Activated T-helper 17 cell treated with anti-CD3 and anti-CD28 coated beads, Interleukin-2, amount 50 U/mL, for 72 hours (primary cell): ENCODE data around the gene SRSF4. TPM values are rescaled to one million over a fixed set of nuclear protein-coding genes. Genes with fewer than 3 reads are reported as not detected.

Experiments used
- ATAC-seq: fragments of 150-1000 bp; cut with Tn5 transposase; replicated peaks from 2 replicates; pipeline ENCODE4 v1.10.0; 2021; ENCODE audit warnings: mild to moderate bottlenecking, moderate library complexity
- H3K27ac Mint-ChIP-seq: one replicate; pipeline ENCODE4 v1.8.0; 2022; ENCODE audit warnings: mixed read lengths
- H3K27me3 Mint-ChIP-seq: one replicate; pipeline ENCODE4 v1.8.0; 2022; ENCODE audit warnings: mixed read lengths
- H3K36me3 Mint-ChIP-seq: one replicate; pipeline ENCODE4 v1.8.0; 2022; ENCODE audit warnings: low read depth, mild to moderate bottlenecking, mixed read lengths
- H3K4me1 Mint-ChIP-seq: one replicate; pipeline ENCODE4 v1.8.0; 2022; ENCODE audit warnings: mixed read lengths
- H3K4me3 Mint-ChIP-seq: one replicate; pipeline ENCODE4 v1.8.0; 2022; ENCODE audit warnings: mild to moderate bottlenecking, mixed read lengths
- H3K9me3 Mint-ChIP-seq: one replicate; pipeline ENCODE4 v1.8.0; 2022; ENCODE audit warnings: mixed read lengths
- total RNA-seq, 2 donors: library from RNA; stranded (reverse); gene quantifications; one replicate each; pipeline ENCODE4 v1.2.3, GENCODE V29; 2022

Gene SRSF4
- total RNA-seq, 2 donors from 2014 or later: 118 to 125 TPM

DNA sequence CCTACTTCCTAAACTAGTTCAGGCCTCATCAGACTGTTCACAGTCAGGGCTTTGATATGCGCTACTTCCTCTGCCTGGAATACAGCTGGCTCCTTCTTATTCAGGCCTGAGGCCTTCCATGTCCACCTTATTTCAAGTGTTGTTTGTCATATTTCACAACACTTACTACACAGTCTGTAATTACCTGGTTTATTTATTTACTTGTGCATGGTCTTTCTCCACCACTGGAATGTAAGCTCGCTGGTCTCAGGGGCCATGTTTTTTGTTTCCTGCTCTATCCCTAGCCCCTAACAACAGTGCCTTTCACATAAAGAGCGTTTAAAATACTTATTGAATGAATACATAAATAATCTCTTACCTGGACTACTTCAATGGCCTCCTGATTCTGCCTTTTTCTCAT is 4.6 kb upstream of the SRSF4 start:
- H3K36me3 Mint-ChIP-seq: peaks cover under 1% of the 10 kb centered on the region
- ATAC-seq: no peak
- H3K4me1 Mint-ChIP-seq: peaks cover 6% of the 10 kb centered on the region
- H3K9me3 Mint-ChIP-seq: no peaks in the 10 kb centered on the region
- no peaks in the 10 kb centered on the region for H3K27me3 Mint-ChIP-seq
- no peak overlapping the region for H3K27ac Mint-ChIP-seq
- no peak overlapping the region for H3K4me3 Mint-ChIP-seq

GRCh38 chr1:29183287-29183686 is 1.6 kb upstream of the SRSF4 start:
- Mint-ChIP-seq H3K27me3 (no peaks in the 10 kb centered on the region), H3K36me3 (peaks cover 30% of the 10 kb centered on the region), H3K4me1 (peaks cover 24% of the 10 kb centered on the region), H3K4me3 (peak overlapping the region; percentile 93), H3K27ac (peak overlapping the region; percentile 94), H3K9me3 (no peaks in the 10 kb centered on the region)
- no peak for ATAC-seq

- H3K27me3 Mint-ChIP-seq: no peaks in the 10 kb centered on the region
- peak overlapping the region; percentile 94 for H3K27ac Mint-ChIP-seq
- peaks cover 35% of the 10 kb centered on the region for H3K4me1 Mint-ChIP-seq
- peak; percentile 3 for ATAC-seq
- H3K4me3 Mint-ChIP-seq: peak overlapping the region; percentile 93
- peaks cover 55% of the 10 kb centered on the region for H3K36me3 Mint-ChIP-seq
- H3K9me3 Mint-ChIP-seq: no peaks in the 10 kb centered on the region
Measured at GRCh38 chr1:29180497-29181412, 945 bp downstream of the SRSF4 start.

- Mint-ChIP-seq H3K27ac (peak overlapping the region; percentile 94), H3K9me3 (no peaks in the 10 kb centered on the region), H3K4me3 (peak overlapping the region; percentile 93), H3K27me3 (no peaks in the 10 kb centered on the region), H3K36me3 (peaks cover 58% of the 10 kb centered on the region), H3K4me1 (peaks cover 35% of the 10 kb centered on the region)
- no peak for ATAC-seq
Measured at GRCh38 chr1:29179641-29180184, 2.0 kb downstream of the SRSF4 start.

DNA sequence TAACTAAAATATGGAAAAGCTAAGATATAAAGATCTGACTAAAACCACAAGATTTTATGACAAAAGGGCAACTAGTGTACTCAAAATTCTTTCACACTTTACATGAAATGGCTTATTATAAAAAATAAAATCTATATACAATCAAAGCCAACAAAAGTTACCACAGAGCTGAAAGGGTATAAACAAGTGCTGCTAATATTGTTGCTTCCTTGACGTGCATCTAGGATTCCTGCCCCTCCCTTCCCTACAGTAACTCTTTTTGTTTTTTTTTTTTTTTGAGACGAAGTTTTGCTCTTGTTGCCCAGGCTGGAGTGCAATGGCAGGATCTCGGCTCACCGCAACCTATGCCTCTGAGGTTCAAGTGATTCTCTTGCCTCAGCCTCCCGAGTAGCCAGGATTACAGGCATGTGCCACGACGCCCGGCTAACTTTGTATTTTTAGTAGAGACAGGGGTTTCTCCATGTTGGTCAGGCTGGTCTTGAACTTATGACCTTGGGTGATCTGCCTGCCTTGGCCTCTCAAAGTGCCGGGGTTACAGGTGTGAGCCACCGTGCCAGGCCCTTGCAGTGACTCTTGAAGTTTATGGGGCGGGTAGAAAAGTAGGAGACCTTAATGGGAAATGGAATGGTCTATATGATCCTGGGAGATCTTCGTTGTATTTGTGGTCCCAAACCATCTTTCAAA is 4.5 kb downstream of the SRSF4 start:
- no peaks in the 10 kb centered on the region for H3K27me3 Mint-ChIP-seq
- peaks cover 38% of the 10 kb centered on the region for H3K4me1 Mint-ChIP-seq
- H3K27ac Mint-ChIP-seq: peak overlapping the region; percentile 69
- H3K9me3 Mint-ChIP-seq: no peaks in the 10 kb centered on the region
- peaks cover 77% of the 10 kb centered on the region for H3K36me3 Mint-ChIP-seq
- no peak for ATAC-seq
- H3K4me3 Mint-ChIP-seq: peak overlapping the region; percentile 93

DNA sequence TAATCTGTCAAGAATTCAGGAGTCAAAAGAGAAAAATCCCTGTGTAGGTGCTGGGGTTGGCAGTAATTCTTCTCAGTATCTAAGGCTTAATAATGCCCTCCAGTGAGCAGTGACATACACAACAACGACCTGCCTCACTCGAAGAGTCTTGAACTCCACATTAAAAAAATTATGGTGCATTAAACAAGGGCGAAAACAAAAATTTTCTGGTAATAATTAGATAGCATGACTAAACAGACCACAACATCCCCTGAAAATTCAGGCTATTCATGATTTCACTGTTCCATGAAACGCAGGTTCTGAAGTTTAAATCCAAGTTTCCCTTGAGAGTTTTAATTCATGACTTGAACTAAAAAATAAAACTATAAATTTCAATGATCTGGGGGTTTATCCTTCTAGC is 5.1 kb downstream of the SRSF4 start:
- ATAC-seq: no peak
- H3K4me3 Mint-ChIP-seq: peak overlapping the region; percentile 20
- H3K27ac Mint-ChIP-seq: peak overlapping the region; percentile 69
- peaks cover 83% of the 10 kb centered on the region for H3K36me3 Mint-ChIP-seq
- H3K9me3 Mint-ChIP-seq: no peaks in the 10 kb centered on the region
- H3K4me1 Mint-ChIP-seq: peaks cover 42% of the 10 kb centered on the region
- H3K27me3 Mint-ChIP-seq: no peaks in the 10 kb centered on the region

- Mint-ChIP-seq H3K27me3 (no peaks in the 10 kb centered on the region), H3K4me1 (peaks cover 51% of the 10 kb centered on the region), H3K36me3 (peaks cover 86% of the 10 kb centered on the region), H3K4me3 (no peak overlapping the region), H3K9me3 (no peaks in the 10 kb centered on the region), H3K27ac (no peak overlapping the region)
- no peak for ATAC-seq
Measured at GRCh38 chr1:29172415-29172939, 9.2 kb downstream of the SRSF4 start.

- no peak for ATAC-seq
- Mint-ChIP-seq H3K36me3 (peaks cover 86% of the 10 kb centered on the region), H3K4me3 (peak overlapping the region; percentile 61), H3K27me3 (no peaks in the 10 kb centered on the region), H3K27ac (no peak overlapping the region), H3K4me1 (peaks cover 49% of the 10 kb centered on the region), H3K9me3 (no peaks in the 10 kb centered on the region)
Measured at GRCh38 chr1:29171521-29171920, 10.2 kb downstream of the SRSF4 start.

DNA sequence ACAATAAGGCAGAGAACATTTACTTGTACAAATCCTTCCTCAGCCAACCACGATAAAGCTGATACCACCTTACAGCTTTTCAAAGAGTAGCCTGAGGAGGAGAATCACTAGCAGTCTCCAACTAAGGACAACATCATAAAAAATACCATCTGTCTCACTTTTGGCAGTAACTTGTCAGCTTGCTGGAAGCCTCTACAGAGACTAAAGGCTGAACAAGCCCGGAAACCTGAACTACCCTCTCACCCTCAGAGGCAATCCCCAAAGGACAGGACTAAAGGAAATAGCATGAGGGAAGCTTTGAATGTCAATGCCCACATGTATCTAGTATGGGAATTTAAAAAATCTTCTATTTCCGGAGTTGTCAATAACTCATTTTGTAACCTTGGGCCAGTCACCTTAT is 10.6 kb downstream of the SRSF4 start:
- ATAC-seq: no peak
- peak overlapping the region; percentile 61 for H3K4me3 Mint-ChIP-seq
- peaks cover 47% of the 10 kb centered on the region for H3K4me1 Mint-ChIP-seq
- H3K27me3 Mint-ChIP-seq: no peaks in the 10 kb centered on the region
- peaks cover 86% of the 10 kb centered on the region for H3K36me3 Mint-ChIP-seq
- peak overlapping the region; percentile 66 for H3K27ac Mint-ChIP-seq
- H3K9me3 Mint-ChIP-seq: no peaks in the 10 kb centered on the region

- ATAC-seq: peak; percentile 2
- Mint-ChIP-seq H3K36me3 (peaks cover 91% of the 10 kb centered on the region), H3K27ac (peak overlapping the region; percentile 66)
Measured at GRCh38 chr1:29169976-29170375, 11.7 kb downstream of the SRSF4 start.

DNA sequence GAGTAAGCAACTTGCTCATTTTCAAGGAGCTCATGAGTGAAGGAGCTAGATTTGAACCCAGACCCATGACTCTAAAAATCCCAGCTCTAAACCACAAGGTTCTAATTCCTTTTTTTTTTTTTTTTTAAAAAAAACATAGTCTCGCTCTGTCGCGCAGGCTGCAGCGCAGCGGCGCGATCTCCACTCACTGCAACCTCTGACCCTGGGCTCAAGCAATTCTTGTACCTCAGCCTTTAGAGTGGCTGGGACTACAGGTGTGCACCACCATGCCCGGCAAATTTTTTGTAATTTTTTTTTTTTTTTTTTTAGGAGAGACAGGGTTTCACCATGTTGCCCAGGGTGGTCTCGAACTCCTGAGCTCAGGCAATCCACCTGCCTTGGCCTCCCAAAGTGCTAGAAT is 13.8 kb downstream of the SRSF4 start:
- Mint-ChIP-seq H3K4me3 (no peak overlapping the region), H3K9me3 (no peaks in the 10 kb centered on the region), H3K4me1 (peaks cover 58% of the 10 kb centered on the region), H3K27ac (no peak overlapping the region), H3K36me3 (peaks cover 100% of the 10 kb centered on the region), H3K27me3 (no peaks in the 10 kb centered on the region)
- no peak for ATAC-seq

More at GRCh38 chr1:29169976-29170375, 11.7 kb downstream of the SRSF4 start:
- peak overlapping the region; percentile 39 for H3K4me3 Mint-ChIP-seq
- H3K4me1 Mint-ChIP-seq: peaks cover 52% of the 10 kb centered on the region
- no peaks in the 10 kb centered on the region for H3K9me3 Mint-ChIP-seq
- no peaks in the 10 kb centered on the region for H3K27me3 Mint-ChIP-seq

GRCh38 chr1:29166291-29166878 is 15.3 kb downstream of the SRSF4 start:
- Mint-ChIP-seq H3K4me3 (no peak overlapping the region), H3K9me3 (no peaks in the 10 kb centered on the region), H3K27me3 (no peaks in the 10 kb centered on the region), H3K36me3 (peaks cover 100% of the 10 kb centered on the region), H3K27ac (peak overlapping the region; percentile 72), H3K4me1 (peaks cover 48% of the 10 kb centered on the region)
- ATAC-seq: no peak

- H3K4me3 Mint-ChIP-seq: no peak overlapping the region
- no peak overlapping the region for H3K27ac Mint-ChIP-seq
- H3K9me3 Mint-ChIP-seq: no peaks in the 10 kb centered on the region
- no peaks in the 10 kb centered on the region for H3K27me3 Mint-ChIP-seq
- ATAC-seq: no peak
- H3K36me3 Mint-ChIP-seq: peaks cover 100% of the 10 kb centered on the region
- peaks cover 33% of the 10 kb centered on the region for H3K4me1 Mint-ChIP-seq
Measured at GRCh38 chr1:29164588-29164987, 17.1 kb downstream of the SRSF4 start.

DNA sequence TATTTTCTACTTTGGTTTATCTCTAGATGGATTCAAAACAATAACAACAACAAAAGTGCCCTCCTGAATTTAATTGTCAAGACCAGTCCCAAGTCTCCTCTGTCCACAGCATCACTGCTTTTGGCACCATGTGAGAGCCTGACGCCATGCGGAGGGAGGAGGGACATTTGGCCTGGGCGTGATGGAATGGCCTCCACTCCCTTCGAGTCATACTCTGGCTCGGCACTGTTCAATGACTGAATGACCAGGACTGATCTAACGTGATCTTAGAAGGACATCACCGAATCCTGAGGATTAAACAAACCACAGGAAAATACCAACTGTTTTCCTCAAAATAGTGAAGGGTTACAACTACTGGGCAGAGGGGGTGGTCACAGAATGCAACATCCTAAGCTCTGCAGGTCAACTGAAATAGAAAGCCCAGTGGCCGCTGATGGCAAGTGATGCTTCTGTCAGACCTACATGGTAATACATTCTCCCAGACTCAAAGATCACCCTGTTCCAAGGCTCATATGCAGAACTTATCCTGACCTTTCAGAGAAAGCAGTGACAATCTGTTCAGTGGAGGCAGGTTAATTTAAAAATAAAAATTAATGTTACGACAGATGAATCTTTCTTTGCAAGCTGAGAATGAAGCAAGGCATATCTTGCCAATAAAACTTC is 19.1 kb downstream of the SRSF4 start:
- Mint-ChIP-seq H3K36me3 (peaks cover 100% of the 10 kb centered on the region), H3K27ac (no peak overlapping the region), H3K4me1 (peaks cover 20% of the 10 kb centered on the region), H3K4me3 (no peak overlapping the region), H3K27me3 (no peaks in the 10 kb centered on the region), H3K9me3 (no peaks in the 10 kb centered on the region)
- ATAC-seq: no peak
